GM23248 (cell line): ENCODE data around the gene LRRC1. TPM values are rescaled to one million over a fixed set of nuclear protein-coding genes. Genes with fewer than 3 reads are reported as not detected.

Source experiments
- DNase-seq: peaks from one replicate; pipeline ENCODE4 v3.0.0-alpha.2; 2015
- H2AFZ ChIP-seq: fragments of 200-600 bp; sonication (generic); 2 replicates; pipeline ENCODE4 v1.6.1; 2016; ENCODE audit warnings: antibody characterized with exemption
- H3F3A ChIP-seq: fragments of 200-600 bp; sonication (generic); 2 replicates; pipeline ENCODE4 v1.6.1; 2016; ENCODE audit warnings: mild to moderate bottlenecking, antibody characterized with exemption, mixed run types; ENCODE audit not compliant: insufficient read depth
- H3K27ac ChIP-seq: fragments of 200-600 bp; sonication (generic); 2 replicates; pipeline ENCODE4 v1.5.1; 2016; ENCODE audit warnings: mild to moderate bottlenecking
- H3K27me3 ChIP-seq: fragments of 200-600 bp; sonication (generic); replicated peaks from 2 replicates; pipeline ENCODE4 v1.6.1; 2016; ENCODE audit warnings: mild to moderate bottlenecking; ENCODE audit not compliant: insufficient read depth
- H3K36me3 ChIP-seq: fragments of 200-600 bp; sonication (generic); 2 replicates; pipeline ENCODE4 v1.6.1; 2016; ENCODE audit warnings: low read depth, mild to moderate bottlenecking
- H3K4me1 ChIP-seq: fragments of 200-600 bp; sonication (generic); 2 replicates; pipeline ENCODE4 v1.6.1; 2016; ENCODE audit warnings: mild to moderate bottlenecking; ENCODE audit not compliant: insufficient read depth
- H3K4me2 ChIP-seq: fragments of 200-600 bp; sonication (generic); one replicate; pipeline ENCODE4 v1.6.1; 2016; ENCODE audit warnings: mild to moderate bottlenecking; ENCODE audit not compliant: unreplicated experiment
- H3K4me3 ChIP-seq: fragments of 200-600 bp; sonication (generic); 2 replicates; pipeline ENCODE4 v1.5.1; 2016; ENCODE audit warnings: mild to moderate bottlenecking
- H3K79me2 ChIP-seq: fragments of 200-600 bp; sonication (generic); 2 replicates; pipeline ENCODE4 v1.6.1; 2016; ENCODE audit warnings: mild to moderate bottlenecking; ENCODE audit not compliant: insufficient read depth
- H3K9ac ChIP-seq: fragments of 200-600 bp; sonication (generic); 2 replicates; pipeline ENCODE4 v1.6.1; 2016; ENCODE audit warnings: mild to moderate bottlenecking
- H3K9me2 ChIP-seq: fragments of 200-600 bp; sonication (generic); 2 replicates; pipeline ENCODE4 v1.6.1; 2016; ENCODE audit warnings: mixed run types, mild to moderate bottlenecking, moderate library complexity; ENCODE audit not compliant: insufficient read depth
- H3K9me3 ChIP-seq: fragments of 200-600 bp; sonication (generic); one replicate; pipeline ENCODE4 v1.6.1; 2017; ENCODE audit warnings: low read depth
- H4K20me1 ChIP-seq: fragments of 200-600 bp; sonication (generic); 2 replicates; pipeline ENCODE4 v1.6.0; 2016; ENCODE audit not compliant: insufficient read depth
- EZH2 ChIP-seq: fragments of 200-600 bp; sonication (generic); IDR thresholded peaks from 2 replicates; pipeline ENCODE4 v1.6.1; 2018; ENCODE audit warnings: antibody characterized with exemption, mild to moderate bottlenecking; ENCODE audit not compliant: insufficient read depth, poor library complexity, severe bottlenecking
- EZH2phosphoT487 ChIP-seq: fragments of 200-600 bp; sonication (generic); IDR thresholded peaks from 2 replicates; pipeline ENCODE4 v1.6.1; 2018; ENCODE audit warnings: antibody characterized with exemption, moderate library complexity, mild to moderate bottlenecking, low read depth; ENCODE audit not compliant: insufficient read depth
- WGBS, 2 experiments: methylation state at CpG; one replicate each; pipeline ENCODE4 v1.1.6; 2015 to 2017; ENCODE audit warnings: low lambda C conversion rate in 2 of 2, low coverage in 1 of 2; ENCODE audit errors: missing lambda C conversion rate in 2 of 2; 5-methylcytosine and 5-hydroxymethylcytosine counted together
- in situ Hi-C: fragments of 300-500 bp; cut with MboI; formaldehyde crosslinking; loops from 2 replicates; pipeline ENCODE4 v1.15.0; 2020
- polyA plus RNA-seq: library from polyadenylated mRNA; unstranded; fragments of >200 nt; fragmentation: Nextera tagmentation; extraction: Ambion mirVana; gene quantifications from 2 replicates; pipeline ENCODE4 v1.2.1, GENCODE V29; 2016
- total RNA-seq: library from RNA; depleted of rRNA; stranded (reverse); fragments of >200 nt; shearing (Covaris generic); gene quantifications from 2 replicates; pipeline ENCODE4 v1.2.3, GENCODE V29; 2014

Gene LRRC1
- total and polyA plus RNA-seq, 2 experiments from 2014 or later = 3.6 to 5.6 TPM

DNA sequence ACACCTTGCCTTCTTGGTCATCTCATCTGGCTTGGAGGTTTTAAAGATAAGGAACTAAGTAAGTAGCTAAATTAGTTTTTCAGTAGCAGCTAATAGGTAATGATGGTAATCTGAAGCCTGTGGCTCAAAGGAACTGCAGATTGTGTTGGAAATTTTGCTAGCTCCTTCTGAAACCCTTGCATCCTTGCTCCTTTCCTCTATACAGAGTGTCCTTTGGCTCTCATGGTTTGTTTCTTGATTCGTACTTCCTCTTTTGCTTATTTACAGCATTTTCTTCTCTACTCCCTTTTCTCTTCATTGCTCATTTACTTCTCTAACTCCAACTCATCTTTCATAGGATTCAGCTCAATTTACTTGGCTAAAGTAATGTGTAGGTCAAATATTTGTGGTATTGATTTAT lies 19.0 kb downstream of the LRRC1 start:
- Histone ChIP-seq H3K27ac (no peak overlapping the region), H3K9me3 (no peaks in the 10 kb centered on the region), H3K79me2 (0 out of 2 replicates have a peak, but pooled peaks cover 6% of the 10 kb centered on the region), H3K4me3 (no peak overlapping the region), H3K4me1 (peaks cover 21% of the 10 kb centered on the region), H3F3A (peaks cover 4% of the 10 kb centered on the region; the same call in 1 of the 2 replicates), H2AFZ (no peak overlapping the region), H3K4me2 (no peak overlapping the region), H3K36me3 (no peaks in the 10 kb centered on the region), H3K27me3 (no peaks in the 10 kb centered on the region), H4K20me1 (no peaks in the 10 kb centered on the region), H3K9ac (no peak overlapping the region), H3K9me2 (no peaks in the 10 kb centered on the region)
- no peak for TF ChIP-seq EZH2phosphoT487
- no peak for TF ChIP-seq EZH2
- WGBS, 2 experiments = 100% methylated on average over 1 of the region's 1 CpG
- in situ Hi-C loops = no loop called here
- no peak for DNase-seq

DNA sequence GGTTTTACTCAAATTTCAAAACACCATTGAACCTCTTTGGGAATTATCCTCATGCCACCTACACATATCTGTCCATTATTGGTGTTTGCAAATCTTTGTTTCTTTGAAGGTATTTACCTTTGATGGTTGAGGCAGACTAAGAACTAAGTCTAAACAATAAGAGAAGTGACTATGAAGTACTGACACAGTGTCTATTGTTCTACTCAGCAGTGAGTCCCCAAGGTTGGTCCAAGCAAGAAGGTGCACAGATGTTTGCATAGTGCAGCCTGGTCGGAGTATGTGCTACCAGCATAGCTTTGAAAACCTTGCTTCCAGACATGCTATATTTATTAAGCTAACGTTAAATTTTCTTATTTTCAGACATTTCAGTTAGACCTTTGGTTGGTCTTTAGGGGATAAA lies 19.5 kb downstream of the LRRC1 start:
- Histone ChIP-seq H2AFZ (no peak overlapping the region), H3K9me2 (no peaks in the 10 kb centered on the region), H3K79me2 (0 out of 2 replicates have a peak, but pooled peaks cover 6% of the 10 kb centered on the region), H4K20me1 (no peaks in the 10 kb centered on the region), H3K4me2 (no peak overlapping the region), H3K9me3 (no peaks in the 10 kb centered on the region), H3K27ac (no peak overlapping the region), H3K9ac (no peak overlapping the region), H3K4me3 (no peak overlapping the region), H3K27me3 (no peaks in the 10 kb centered on the region), H3K4me1 (peaks cover 24% of the 10 kb centered on the region), H3K36me3 (no peaks in the 10 kb centered on the region), H3F3A (peaks cover 4% of the 10 kb centered on the region; the same call in 1 of the 2 replicates)
- TF ChIP-seq EZH2phosphoT487 = no peak
- no peak for TF ChIP-seq EZH2
- in situ Hi-C loops = no loop called here
- DNase-seq = no peak
- 79 to 80% methylated on average over 2 of the region's 2 CpGs for WGBS, 2 experiments

DNA sequence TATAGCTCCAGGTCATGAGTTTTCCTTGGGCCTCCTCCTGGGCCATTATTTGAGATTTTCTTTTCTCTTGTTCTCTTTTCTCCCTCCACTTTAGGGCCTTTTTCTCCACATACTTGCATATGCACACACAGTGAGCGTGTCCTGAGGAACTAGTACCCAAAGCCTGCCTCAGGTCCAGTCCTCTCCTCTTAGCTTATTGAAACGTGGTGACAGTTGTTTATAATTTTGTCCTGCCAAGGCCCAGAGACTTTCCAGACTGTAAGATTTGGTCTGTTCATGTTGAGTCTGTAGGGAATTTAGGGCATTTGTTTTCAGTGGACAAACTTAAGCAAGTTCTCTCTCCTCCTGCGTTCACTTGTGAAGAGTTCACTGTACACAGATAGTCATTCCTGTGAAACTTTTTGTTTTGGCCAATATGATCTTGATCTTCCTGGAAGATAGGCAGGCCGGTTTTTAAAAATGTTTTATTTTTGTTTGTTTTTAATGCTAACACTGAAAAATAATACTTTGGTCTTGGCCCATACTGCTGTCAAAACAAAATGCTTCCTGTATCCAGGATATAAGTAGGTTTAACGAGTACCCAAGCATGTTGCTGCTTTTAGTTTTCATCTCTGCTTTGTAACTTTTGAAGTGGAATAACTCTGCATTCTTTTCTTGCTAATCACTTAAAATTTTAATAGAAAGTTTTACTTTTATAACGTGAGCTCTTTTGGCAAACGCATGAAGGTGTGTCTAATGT lies 20.7 kb downstream of the LRRC1 start:
- Histone ChIP-seq H3K27ac (no peak overlapping the region), H3K36me3 (no peaks in the 10 kb centered on the region), H3K9me2 (no peaks in the 10 kb centered on the region), H3K27me3 (no peaks in the 10 kb centered on the region), H2AFZ (0 out of 2 replicates have a peak overlapping the region, but pooled peaks have one; percentile 13), H3K4me3 (no peak overlapping the region), H3K9ac (no peak overlapping the region), H3K4me2 (peak overlapping the region; percentile 24), H3K9me3 (no peaks in the 10 kb centered on the region), H3K4me1 (peaks cover 27% of the 10 kb centered on the region), H3F3A (peaks cover 4% of the 10 kb centered on the region; the same call in 1 of the 2 replicates), H4K20me1 (no peaks in the 10 kb centered on the region), H3K79me2 (0 out of 2 replicates have a peak, but pooled peaks cover 13% of the 10 kb centered on the region)
- 26 to 27% methylated on average over 7 of the region's 7 CpGs for WGBS, 2 experiments
- in situ Hi-C loops = no loop called here
- DNase-seq = no peak
- TF ChIP-seq EZH2phosphoT487 (no peak), EZH2 (no peak)

DNA sequence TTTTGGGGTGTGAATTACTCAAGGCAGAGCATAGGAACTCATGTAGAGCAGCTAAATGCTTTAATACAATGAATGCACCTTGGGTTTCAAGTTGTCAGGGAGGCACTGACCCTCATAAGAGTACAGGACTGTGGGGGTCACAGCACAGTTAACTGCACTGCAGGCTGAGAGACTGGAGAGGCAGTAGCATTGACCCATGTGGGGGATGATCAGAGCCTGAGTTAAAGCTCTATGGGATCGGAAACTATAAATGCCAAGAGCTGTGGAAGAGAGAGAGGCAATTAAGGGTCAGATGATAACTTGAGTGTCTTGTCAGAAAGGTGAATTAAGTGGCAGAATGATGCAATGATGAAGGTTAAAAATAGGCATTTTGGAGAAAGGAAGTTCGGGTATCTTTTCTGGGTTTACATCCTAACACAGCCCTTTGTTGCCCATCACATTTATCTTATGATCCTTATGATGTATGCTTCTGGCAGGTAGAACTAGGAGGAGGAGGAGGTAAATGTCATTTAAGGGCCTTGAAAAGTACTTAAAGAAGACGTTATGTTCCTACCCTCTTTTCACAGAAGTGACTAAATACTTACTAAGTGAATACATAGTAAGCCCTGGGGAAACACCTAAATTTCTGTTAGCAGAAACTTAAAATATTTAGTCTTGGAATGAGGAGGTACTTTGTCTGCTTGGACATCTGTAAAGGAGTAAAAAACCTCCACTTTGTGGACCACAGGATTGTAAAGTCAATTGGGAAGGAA lies 24.2 kb downstream of the LRRC1 start:
- TF ChIP-seq EZH2phosphoT487 (no peak), EZH2 (no peak)
- no peak overlapping the region for H3K4me3 ChIP-seq
- no peaks in the 10 kb centered on the region for H3K27me3 ChIP-seq
- no peaks in the 10 kb centered on the region for H3K9me2 ChIP-seq
- in situ Hi-C loops = no loop called here
- no peaks in the 10 kb centered on the region for H3K36me3 ChIP-seq
- H3K9me3 ChIP-seq = no peaks in the 10 kb centered on the region
- H2AFZ ChIP-seq = no peak overlapping the region
- H3K79me2 ChIP-seq = 0 out of 2 replicates have a peak, but pooled peaks cover 14% of the 10 kb centered on the region
- H3K4me2 ChIP-seq = no peak overlapping the region
- no peak overlapping the region for H3K27ac ChIP-seq
- peaks cover 18% of the 10 kb centered on the region for H3K4me1 ChIP-seq
- H4K20me1 ChIP-seq = no peaks in the 10 kb centered on the region
- H3F3A ChIP-seq = peaks cover 4% of the 10 kb centered on the region; the same call in 1 of the 2 replicates
- 61 to 65% methylated on average over 3 of the region's 3 CpGs for WGBS, 2 experiments
- H3K9ac ChIP-seq = no peak overlapping the region
- DNase-seq = no peak
